OCI-LY1 (cell line): ENCODE measurements around the gene PDE1C.

Source experiments
- H2AFZ ChIP-seq: fragments of 200-600 bp; sonication (generic), shearing (Covaris generic); 2 replicates; pipeline ENCODE4 v1.6.0; 2014; ENCODE audit warnings: antibody characterized with exemption, mild to moderate bottlenecking, low read length
- H3F3A ChIP-seq: fragments of 200-600 bp; sonication (generic), shearing (Covaris generic); 2 replicates; pipeline ENCODE4 v1.6.0; 2014; ENCODE audit warnings: mild to moderate bottlenecking, antibody characterized with exemption, low read length, moderate library complexity; ENCODE audit not compliant: insufficient read depth
- H3K27ac ChIP-seq: fragments of 200-600 bp; sonication (generic); 2 replicates; pipeline ENCODE4 v1.5.1; 2014; ENCODE audit warnings: low read length, mixed run types, mild to moderate bottlenecking, low read depth; ENCODE audit not compliant: poor library complexity, severe bottlenecking
- H3K27me3 ChIP-seq: fragments of 200-600 bp; sonication (generic); 2 replicates; pipeline ENCODE4 v1.6.0; 2014; ENCODE audit warnings: antibody characterized with exemption, mild to moderate bottlenecking, low read length, moderate library complexity; ENCODE audit not compliant: insufficient read depth
- H3K36me3 ChIP-seq: fragments of 200-600 bp; sonication (generic); 2 replicates; pipeline ENCODE4 v1.6.1; 2014; ENCODE audit warnings: mild to moderate bottlenecking, antibody characterized with exemption, low read length, moderate library complexity, mixed read lengths; ENCODE audit not compliant: insufficient read depth
- H3K4me1 ChIP-seq: fragments of 200-600 bp; sonication (generic); 2 replicates; pipeline ENCODE4 v1.5.1; 2014; ENCODE audit warnings: mild to moderate bottlenecking, low read length, moderate library complexity; ENCODE audit not compliant: insufficient read depth, severe bottlenecking
- H3K4me2 ChIP-seq: fragments of 200-600 bp; sonication (generic), shearing (Covaris generic); 2 replicates; pipeline ENCODE4 v1.6.1; 2014; ENCODE audit warnings: low read length
- H3K4me3 ChIP-seq: fragments of 200-600 bp; sonication (generic); 2 replicates; pipeline ENCODE4 v1.5.1; 2014; ENCODE audit warnings: low read length, low read depth, mild to moderate bottlenecking, mixed read lengths; ENCODE audit not compliant: poor library complexity, severe bottlenecking
- H3K79me2 ChIP-seq: fragments of 200-600 bp; shearing (Covaris generic); 2 replicates; pipeline ENCODE4 v1.6.1; 2016; ENCODE audit warnings: mixed run types, low read length, mixed read lengths; ENCODE audit not compliant: insufficient read depth
- H3K9ac ChIP-seq: fragments of 200-600 bp; sonication (generic), shearing (Covaris generic); 2 replicates; pipeline ENCODE4 v1.6.1; 2014; ENCODE audit warnings: mild to moderate bottlenecking, low read length, mixed read lengths
- H3K9me2 ChIP-seq: fragments of 200-600 bp; sonication (generic), shearing (Covaris generic); 2 replicates; pipeline ENCODE4 v1.6.1; 2014; ENCODE audit warnings: low read depth, mild to moderate bottlenecking, low read length, mixed read lengths
- H3K9me3 ChIP-seq: fragments of 200-600 bp; shearing (Covaris generic); 2 replicates; pipeline ENCODE4 v1.6.1; 2014; ENCODE audit warnings: low read length, mixed read lengths
- H4K20me1 ChIP-seq: fragments of 200-600 bp; sonication (generic), shearing (Covaris generic); 2 replicates; pipeline ENCODE4 v1.6.0; 2016; ENCODE audit warnings: mild to moderate bottlenecking, low read length; ENCODE audit not compliant: insufficient read depth
- CTCF ChIP-seq: fragments of 200-600 bp; sonication (generic), shearing (Covaris generic); IDR thresholded peaks from 2 replicates; pipeline ENCODE4 v1.5.1; 2017; ENCODE audit warnings: mild to moderate bottlenecking, antibody characterized with exemption, low read length, moderate library complexity, mixed read lengths
- EZH2 ChIP-seq: fragments of 200-600 bp; sonication (generic), shearing (Covaris generic); IDR thresholded peaks from 2 replicates; pipeline ENCODE4 v1.8.0; 2017; ENCODE audit warnings: borderline replicate concordance, mixed run types, mild to moderate bottlenecking, antibody characterized with exemption, low read length, moderate library complexity, mixed read lengths

Gene PDE1C

DNA sequence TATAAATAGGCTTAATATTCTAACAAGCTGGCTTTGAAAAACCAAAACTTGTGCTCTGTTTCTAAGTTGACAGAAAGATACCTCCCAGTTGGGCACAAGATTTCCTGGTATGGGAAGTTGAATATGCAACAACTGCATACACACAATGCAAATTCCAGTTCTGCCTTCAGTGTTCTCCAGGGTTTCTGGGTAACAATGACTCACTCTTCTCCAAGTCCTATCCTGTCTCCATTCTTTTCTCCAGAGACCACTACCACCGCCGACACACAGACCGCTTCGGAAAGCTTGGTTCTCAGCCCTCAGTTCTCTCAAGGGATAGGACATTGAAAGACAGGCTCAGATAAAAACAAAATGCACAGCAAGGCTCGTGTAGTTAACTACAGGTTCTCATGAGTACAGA lies 12.2 kb downstream of the PDE1C start:
- H3K36me3 ChIP-seq = no peaks in the 10 kb centered on the region
- no peak overlapping the region for H3K4me3 ChIP-seq
- no peaks in the 10 kb centered on the region for H3K4me1 ChIP-seq
- no peak overlapping the region for H3K4me2 ChIP-seq
- no peaks in the 10 kb centered on the region for H3K9me2 ChIP-seq
- no peak overlapping the region for H2AFZ ChIP-seq
- no peaks in the 10 kb centered on the region for H3K27me3 ChIP-seq
- no peak overlapping the region for H3K9ac ChIP-seq
- H3K79me2 ChIP-seq = no peaks in the 10 kb centered on the region
- no peak overlapping the region for H3K27ac ChIP-seq
- H3K9me3 ChIP-seq = no peaks in the 10 kb centered on the region
- no peaks in the 10 kb centered on the region for H4K20me1 ChIP-seq
- TF ChIP-seq CTCF (no peak), EZH2 (no peak)
- H3F3A ChIP-seq = no peaks in the 10 kb centered on the region

- no peak overlapping the region for H3K9ac ChIP-seq
- H3K36me3 ChIP-seq = no peaks in the 10 kb centered on the region
- H3K4me2 ChIP-seq = no peak overlapping the region
- H3K27ac ChIP-seq = no peak overlapping the region
- no peaks in the 10 kb centered on the region for H4K20me1 ChIP-seq
- H3K4me1 ChIP-seq = no peaks in the 10 kb centered on the region
- no peaks in the 10 kb centered on the region for H3K9me2 ChIP-seq
- TF ChIP-seq EZH2 (no peak), CTCF (no peak)
- no peaks in the 10 kb centered on the region for H3K9me3 ChIP-seq
- H3F3A ChIP-seq = no peaks in the 10 kb centered on the region
- H3K27me3 ChIP-seq = no peaks in the 10 kb centered on the region
- H3K4me3 ChIP-seq = no peak overlapping the region
- H3K79me2 ChIP-seq = no peaks in the 10 kb centered on the region
- H2AFZ ChIP-seq = no peak overlapping the region
These were observed 13.4 kb downstream of the PDE1C start for GRCh38 chr7:32056767-32057166.

DNA sequence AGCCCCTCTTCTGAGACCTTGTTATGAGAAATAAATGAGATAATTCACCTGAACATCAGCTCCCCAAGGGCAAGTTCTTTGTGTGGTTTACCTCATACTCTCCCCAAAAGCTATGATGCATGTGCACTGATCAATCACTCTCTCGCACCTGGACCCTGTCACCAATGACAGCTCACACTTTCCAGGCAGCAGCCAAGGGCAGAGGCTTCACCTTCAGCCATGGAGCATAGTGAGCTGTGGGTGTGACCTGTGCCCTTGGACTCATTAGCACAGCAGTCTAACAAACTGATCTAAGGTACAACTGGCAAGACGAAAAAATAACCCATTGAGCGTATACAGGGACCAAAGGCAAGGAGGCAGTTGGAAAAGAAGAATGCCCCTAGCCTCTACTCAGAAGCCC lies 17.0 kb downstream of the PDE1C start:
- H3K4me2 ChIP-seq = no peak overlapping the region
- no peaks in the 10 kb centered on the region for H3K4me1 ChIP-seq
- no peaks in the 10 kb centered on the region for H3K9me3 ChIP-seq
- no peaks in the 10 kb centered on the region for H3K27me3 ChIP-seq
- no peak overlapping the region for H3K27ac ChIP-seq
- TF ChIP-seq CTCF (no peak), EZH2 (no peak)
- no peaks in the 10 kb centered on the region for H3F3A ChIP-seq
- H2AFZ ChIP-seq = no peak overlapping the region
- no peaks in the 10 kb centered on the region for H3K9me2 ChIP-seq
- no peaks in the 10 kb centered on the region for H3K79me2 ChIP-seq
- no peak overlapping the region for H3K9ac ChIP-seq
- H4K20me1 ChIP-seq = no peaks in the 10 kb centered on the region
- no peak overlapping the region for H3K4me3 ChIP-seq
- no peaks in the 10 kb centered on the region for H3K36me3 ChIP-seq
